HepG2 (cell line): ENCODE results near the gene THOC5. TPM values are rescaled to one million over a fixed set of nuclear protein-coding genes. Genes with fewer than 3 reads are reported as not detected.

Experiments
- FOSL1 ChIP-seq: sonication (generic); formaldehyde crosslinking; IDR thresholded peaks from 2 replicates; pipeline ENCODE4 v1.9.0; 2021; ENCODE audit warnings: missing genetic modification reagents, borderline replicate concordance
- PHF8 ChIP-seq: sonication (generic); formaldehyde crosslinking; IDR thresholded peaks from 2 replicates; pipeline ENCODE4 v1.5.0; 2020; ENCODE audit warnings: missing genetic modification reagents
- RBM39 ChIP-seq: fragments of 200-400 bp; formaldehyde crosslinking; IDR thresholded peaks from one replicate; pipeline ENCODE4 v1.6.1; 2018; ENCODE audit warnings: antibody characterized with exemption, mild to moderate bottlenecking, low read depth, low read length; ENCODE audit not compliant: poor library complexity, severe bottlenecking
- TOE1 ChIP-seq: sonication (generic); formaldehyde crosslinking; IDR thresholded peaks from 2 replicates; pipeline ENCODE4 v1.4.0; 2020; ENCODE audit warnings: mild to moderate bottlenecking, missing genetic modification reagents
- ZFP37 ChIP-seq: sonication (generic); formaldehyde crosslinking; IDR thresholded peaks from 2 replicates; pipeline ENCODE4 v1.4.0; 2020; ENCODE audit warnings: missing genetic modification reagents, borderline replicate concordance
- ZNF136 ChIP-seq: sonication (generic); formaldehyde crosslinking; IDR thresholded peaks from 2 replicates; pipeline ENCODE4 v1.8.1; 2022; ENCODE audit warnings: low read depth, mild to moderate bottlenecking, moderate library complexity, missing genetic modification reagents
- ZNF496 ChIP-seq: sonication (generic); formaldehyde crosslinking; IDR thresholded peaks from 2 replicates; pipeline ENCODE4 v1.8.1; 2023; ENCODE audit warnings: mild to moderate bottlenecking, moderate library complexity, missing genetic modification reagents; ENCODE audit not compliant: insufficient replicate concordance
- ZNF564 ChIP-seq: sonication (generic); formaldehyde crosslinking; IDR thresholded peaks from 2 replicates; pipeline ENCODE4 v1.8.1; 2023; ENCODE audit warnings: mild to moderate bottlenecking, missing genetic modification reagents
- polyA plus RNA-seq, 8 experiments: library from polyadenylated mRNA; depleted of rRNA in 3 of 8; stranded (reverse) in 7 of 8; unstranded in 1 of 8; fragments of >200 nt; fragmentation: Illumina TruSeq in 4 of 8; extraction: Trizol in 4 of 8; gene quantifications; 2 replicates each; pipeline versions ENCODE4 v1.2.1 to v1.2.3, GENCODE V29; 2011 to 2016; ENCODE audit warnings: low read depth in 4 of 8, missing spikeins in 1 of 8, mixed read lengths in 1 of 8; ENCODE audit not compliant: insufficient read depth in 1 of 8
- total RNA-seq, 5 experiments: library from RNA; depleted of rRNA; stranded (reverse); fragments of >200 nt; fragmentation: Illumina TruSeq; extraction: Trizol; gene quantifications; 2 replicates each; pipeline ENCODE4 v1.2.3, GENCODE V29; 2016; ENCODE audit warnings: low read depth in 1 of 5
- TF ChIP-seq, protein P1 (sequence below): IDR thresholded peaks from 2 replicates; pipeline ENCODE4 v1.6.1; 2016; ENCODE audit warnings: low read depth, control low read depth
- TF ChIP-seq, protein P2 (sequence below): sonication (generic); formaldehyde crosslinking; IDR thresholded peaks from 2 replicates; pipeline ENCODE4 v1.5.1; 2020; ENCODE audit warnings: mild to moderate bottlenecking, missing genetic modification reagents, moderate library complexity
- TF ChIP-seq, protein P3 (sequence below): IDR thresholded peaks from 2 replicates; pipeline ENCODE4 v1.6.1; 2018; ENCODE audit warnings: missing genetic modification reagents, mild to moderate bottlenecking, missing compliant biosample characterization
- TF ChIP-seq, protein P4 (sequence below): sonication (generic); formaldehyde crosslinking; IDR thresholded peaks from 2 replicates; pipeline ENCODE4 v1.8.1; 2023; ENCODE audit warnings: mild to moderate bottlenecking, missing genetic modification reagents, borderline replicate concordance
- TF ChIP-seq, protein P5 (sequence below): sonication (generic); formaldehyde crosslinking; IDR thresholded peaks from 2 replicates; pipeline ENCODE4 v1.4.0; 2020; ENCODE audit warnings: missing genetic modification reagents, mild to moderate bottlenecking, borderline replicate concordance
- TF ChIP-seq, protein P6 (sequence below): sonication (generic); formaldehyde crosslinking; IDR thresholded peaks from 2 replicates; pipeline ENCODE4 v1.4.0; 2020; ENCODE audit warnings: missing genetic modification reagents, borderline replicate concordance

THOC5 gene
- total and polyA plus RNA-seq, 2 of the 13 experiments (the other 11 are each of a cell fraction or from before 2014, with no cell fraction given): 45.8 to 46.7 TPM

DNA sequence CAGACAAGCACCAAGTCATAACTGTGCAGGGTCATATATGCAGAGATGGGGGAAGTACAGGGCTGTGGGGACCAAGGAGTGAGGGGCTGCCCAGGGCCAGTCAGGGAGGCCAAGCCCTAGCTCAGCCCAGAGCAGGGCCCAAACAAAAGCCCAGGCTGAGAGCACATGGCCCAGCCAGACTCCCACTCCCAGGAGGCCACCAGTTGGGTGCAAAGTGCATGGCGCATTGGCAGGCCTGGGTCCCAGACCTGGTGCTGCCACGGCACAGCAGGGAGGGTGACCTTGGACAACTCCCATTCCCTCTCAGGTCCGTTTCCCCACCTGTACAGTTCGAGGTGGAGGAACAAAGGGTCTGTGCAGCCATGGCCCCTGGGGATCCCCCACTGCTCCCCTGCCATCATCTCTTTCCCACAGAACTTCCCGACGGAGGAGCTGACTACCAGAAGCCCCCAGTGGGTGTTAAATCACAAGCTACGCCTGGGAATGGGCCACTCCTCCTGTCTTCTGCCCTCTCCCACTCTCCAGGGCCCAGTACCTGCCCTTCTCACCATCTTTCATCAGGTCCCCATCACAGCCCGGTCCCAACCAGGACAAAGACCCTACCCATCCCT lies 26.7 kb upstream of the THOC5 start (continued):
- TF ChIP-seq, protein P1, sequence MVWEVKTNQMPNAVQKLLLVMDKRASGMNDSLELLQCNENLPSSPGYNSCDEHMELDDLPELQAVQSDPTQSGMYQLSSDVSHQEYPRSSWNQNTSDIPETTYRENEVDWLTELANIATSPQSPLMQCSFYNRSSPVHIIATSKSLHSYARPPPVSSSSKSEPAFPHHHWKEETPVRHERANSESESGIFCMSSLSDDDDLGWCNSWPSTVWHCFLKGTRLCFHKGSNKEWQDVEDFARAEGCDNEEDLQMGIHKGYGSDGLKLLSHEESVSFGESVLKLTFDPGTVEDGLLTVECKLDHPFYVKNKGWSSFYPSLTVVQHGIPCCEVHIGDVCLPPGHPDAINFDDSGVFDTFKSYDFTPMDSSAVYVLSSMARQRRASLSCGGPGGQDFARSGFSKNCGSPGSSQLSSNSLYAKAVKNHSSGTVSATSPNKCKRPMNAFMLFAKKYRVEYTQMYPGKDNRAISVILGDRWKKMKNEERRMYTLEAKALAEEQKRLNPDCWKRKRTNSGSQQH (CRISPR knock-in tag): no peak
- 0 out of 2 replicates have a peak, but pooled peaks have one; percentile 68 for TF ChIP-seq ZNF564 (CRISPR knock-in tag)
- TF ChIP-seq, protein P2, sequence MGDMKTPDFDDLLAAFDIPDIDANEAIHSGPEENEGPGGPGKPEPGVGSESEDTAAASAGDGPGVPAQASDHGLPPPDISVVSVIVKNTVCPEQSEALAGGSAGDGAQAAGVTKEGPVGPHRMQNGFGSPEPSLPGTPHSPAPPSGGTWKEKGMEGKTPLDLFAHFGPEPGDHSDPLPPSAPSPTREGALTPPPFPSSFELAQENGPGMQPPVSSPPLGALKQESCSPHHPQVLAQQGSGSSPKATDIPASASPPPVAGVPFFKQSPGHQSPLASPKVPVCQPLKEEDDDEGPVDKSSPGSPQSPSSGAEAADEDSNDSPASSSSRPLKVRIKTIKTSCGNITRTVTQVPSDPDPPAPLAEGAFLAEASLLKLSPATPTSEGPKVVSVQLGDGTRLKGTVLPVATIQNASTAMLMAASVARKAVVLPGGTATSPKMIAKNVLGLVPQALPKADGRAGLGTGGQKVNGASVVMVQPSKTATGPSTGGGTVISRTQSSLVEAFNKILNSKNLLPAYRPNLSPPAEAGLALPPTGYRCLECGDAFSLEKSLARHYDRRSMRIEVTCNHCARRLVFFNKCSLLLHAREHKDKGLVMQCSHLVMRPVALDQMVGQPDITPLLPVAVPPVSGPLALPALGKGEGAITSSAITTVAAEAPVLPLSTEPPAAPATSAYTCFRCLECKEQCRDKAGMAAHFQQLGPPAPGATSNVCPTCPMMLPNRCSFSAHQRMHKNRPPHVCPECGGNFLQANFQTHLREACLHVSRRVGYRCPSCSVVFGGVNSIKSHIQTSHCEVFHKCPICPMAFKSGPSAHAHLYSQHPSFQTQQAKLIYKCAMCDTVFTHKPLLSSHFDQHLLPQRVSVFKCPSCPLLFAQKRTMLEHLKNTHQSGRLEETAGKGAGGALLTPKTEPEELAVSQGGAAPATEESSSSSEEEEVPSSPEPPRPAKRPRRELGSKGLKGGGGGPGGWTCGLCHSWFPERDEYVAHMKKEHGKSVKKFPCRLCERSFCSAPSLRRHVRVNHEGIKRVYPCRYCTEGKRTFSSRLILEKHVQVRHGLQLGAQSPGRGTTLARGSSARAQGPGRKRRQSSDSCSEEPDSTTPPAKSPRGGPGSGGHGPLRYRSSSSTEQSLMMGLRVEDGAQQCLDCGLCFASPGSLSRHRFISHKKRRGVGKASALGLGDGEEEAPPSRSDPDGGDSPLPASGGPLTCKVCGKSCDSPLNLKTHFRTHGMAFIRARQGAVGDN (CRISPR knock-in tag): peak; percentile 100
- TF ChIP-seq, protein P3, sequence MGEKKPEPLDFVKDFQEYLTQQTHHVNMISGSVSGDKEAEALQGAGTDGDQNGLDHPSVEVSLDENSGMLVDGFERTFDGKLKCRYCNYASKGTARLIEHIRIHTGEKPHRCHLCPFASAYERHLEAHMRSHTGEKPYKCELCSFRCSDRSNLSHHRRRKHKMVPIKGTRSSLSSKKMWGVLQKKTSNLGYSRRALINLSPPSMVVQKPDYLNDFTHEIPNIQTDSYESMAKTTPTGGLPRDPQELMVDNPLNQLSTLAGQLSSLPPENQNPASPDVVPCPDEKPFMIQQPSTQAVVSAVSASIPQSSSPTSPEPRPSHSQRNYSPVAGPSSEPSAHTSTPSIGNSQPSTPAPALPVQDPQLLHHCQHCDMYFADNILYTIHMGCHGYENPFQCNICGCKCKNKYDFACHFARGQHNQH (CRISPR knock-in tag): peak; percentile 82
- no peak for TF ChIP-seq ZNF496
- TF ChIP-seq, protein P4, sequence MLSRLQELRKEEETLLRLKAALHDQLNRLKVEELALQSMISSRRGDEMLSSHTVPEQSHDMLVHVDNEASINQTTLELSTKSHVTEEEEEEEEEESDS (CRISPR knock-in tag): no peak
- no peak for TF ChIP-seq TOE1 (CRISPR knock-in tag)
- TF ChIP-seq RBM39: peak; percentile 12
- TF ChIP-seq, protein P5, sequence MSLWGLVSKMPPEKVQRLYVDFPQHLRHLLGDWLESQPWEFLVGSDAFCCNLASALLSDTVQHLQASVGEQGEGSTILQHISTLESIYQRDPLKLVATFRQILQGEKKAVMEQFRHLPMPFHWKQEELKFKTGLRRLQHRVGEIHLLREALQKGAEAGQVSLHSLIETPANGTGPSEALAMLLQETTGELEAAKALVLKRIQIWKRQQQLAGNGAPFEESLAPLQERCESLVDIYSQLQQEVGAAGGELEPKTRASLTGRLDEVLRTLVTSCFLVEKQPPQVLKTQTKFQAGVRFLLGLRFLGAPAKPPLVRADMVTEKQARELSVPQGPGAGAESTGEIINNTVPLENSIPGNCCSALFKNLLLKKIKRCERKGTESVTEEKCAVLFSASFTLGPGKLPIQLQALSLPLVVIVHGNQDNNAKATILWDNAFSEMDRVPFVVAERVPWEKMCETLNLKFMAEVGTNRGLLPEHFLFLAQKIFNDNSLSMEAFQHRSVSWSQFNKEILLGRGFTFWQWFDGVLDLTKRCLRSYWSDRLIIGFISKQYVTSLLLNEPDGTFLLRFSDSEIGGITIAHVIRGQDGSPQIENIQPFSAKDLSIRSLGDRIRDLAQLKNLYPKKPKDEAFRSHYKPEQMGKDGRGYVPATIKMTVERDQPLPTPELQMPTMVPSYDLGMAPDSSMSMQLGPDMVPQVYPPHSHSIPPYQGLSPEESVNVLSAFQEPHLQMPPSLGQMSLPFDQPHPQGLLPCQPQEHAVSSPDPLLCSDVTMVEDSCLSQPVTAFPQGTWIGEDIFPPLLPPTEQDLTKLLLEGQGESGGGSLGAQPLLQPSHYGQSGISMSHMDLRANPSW (CRISPR knock-in tag): no peak
- peak; percentile 63; the same call in 1 of the 2 replicates for TF ChIP-seq PHF8 (CRISPR knock-in tag)
- TF ChIP-seq FOSL1 (CRISPR knock-in tag): no peak
- TF ChIP-seq, protein P6, sequence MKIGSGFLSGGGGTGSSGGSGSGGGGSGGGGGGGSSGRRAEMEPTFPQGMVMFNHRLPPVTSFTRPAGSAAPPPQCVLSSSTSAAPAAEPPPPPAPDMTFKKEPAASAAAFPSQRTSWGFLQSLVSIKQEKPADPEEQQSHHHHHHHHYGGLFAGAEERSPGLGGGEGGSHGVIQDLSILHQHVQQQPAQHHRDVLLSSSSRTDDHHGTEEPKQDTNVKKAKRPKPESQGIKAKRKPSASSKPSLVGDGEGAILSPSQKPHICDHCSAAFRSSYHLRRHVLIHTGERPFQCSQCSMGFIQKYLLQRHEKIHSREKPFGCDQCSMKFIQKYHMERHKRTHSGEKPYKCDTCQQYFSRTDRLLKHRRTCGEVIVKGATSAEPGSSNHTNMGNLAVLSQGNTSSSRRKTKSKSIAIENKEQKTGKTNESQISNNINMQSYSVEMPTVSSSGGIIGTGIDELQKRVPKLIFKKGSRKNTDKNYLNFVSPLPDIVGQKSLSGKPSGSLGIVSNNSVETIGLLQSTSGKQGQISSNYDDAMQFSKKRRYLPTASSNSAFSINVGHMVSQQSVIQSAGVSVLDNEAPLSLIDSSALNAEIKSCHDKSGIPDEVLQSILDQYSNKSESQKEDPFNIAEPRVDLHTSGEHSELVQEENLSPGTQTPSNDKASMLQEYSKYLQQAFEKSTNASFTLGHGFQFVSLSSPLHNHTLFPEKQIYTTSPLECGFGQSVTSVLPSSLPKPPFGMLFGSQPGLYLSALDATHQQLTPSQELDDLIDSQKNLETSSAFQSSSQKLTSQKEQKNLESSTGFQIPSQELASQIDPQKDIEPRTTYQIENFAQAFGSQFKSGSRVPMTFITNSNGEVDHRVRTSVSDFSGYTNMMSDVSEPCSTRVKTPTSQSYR: no peak; the same call in 1 of the 2 replicates
- TF ChIP-seq ZNF136 (CRISPR knock-in tag): no peak
- TF ChIP-seq ZFP37 (CRISPR knock-in tag): no peak
